HG03108 (cell line): ENCODE results near the gene MYL2.

Experiments
- ATAC-seq: cut with Tn5 transposase; IDR thresholded peaks from one replicate; pipeline ENCODE4 v1.9.1; 2021; ENCODE audit warnings: moderate library complexity; ENCODE audit not compliant: unreplicated experiment

Gene MYL2

DNA sequence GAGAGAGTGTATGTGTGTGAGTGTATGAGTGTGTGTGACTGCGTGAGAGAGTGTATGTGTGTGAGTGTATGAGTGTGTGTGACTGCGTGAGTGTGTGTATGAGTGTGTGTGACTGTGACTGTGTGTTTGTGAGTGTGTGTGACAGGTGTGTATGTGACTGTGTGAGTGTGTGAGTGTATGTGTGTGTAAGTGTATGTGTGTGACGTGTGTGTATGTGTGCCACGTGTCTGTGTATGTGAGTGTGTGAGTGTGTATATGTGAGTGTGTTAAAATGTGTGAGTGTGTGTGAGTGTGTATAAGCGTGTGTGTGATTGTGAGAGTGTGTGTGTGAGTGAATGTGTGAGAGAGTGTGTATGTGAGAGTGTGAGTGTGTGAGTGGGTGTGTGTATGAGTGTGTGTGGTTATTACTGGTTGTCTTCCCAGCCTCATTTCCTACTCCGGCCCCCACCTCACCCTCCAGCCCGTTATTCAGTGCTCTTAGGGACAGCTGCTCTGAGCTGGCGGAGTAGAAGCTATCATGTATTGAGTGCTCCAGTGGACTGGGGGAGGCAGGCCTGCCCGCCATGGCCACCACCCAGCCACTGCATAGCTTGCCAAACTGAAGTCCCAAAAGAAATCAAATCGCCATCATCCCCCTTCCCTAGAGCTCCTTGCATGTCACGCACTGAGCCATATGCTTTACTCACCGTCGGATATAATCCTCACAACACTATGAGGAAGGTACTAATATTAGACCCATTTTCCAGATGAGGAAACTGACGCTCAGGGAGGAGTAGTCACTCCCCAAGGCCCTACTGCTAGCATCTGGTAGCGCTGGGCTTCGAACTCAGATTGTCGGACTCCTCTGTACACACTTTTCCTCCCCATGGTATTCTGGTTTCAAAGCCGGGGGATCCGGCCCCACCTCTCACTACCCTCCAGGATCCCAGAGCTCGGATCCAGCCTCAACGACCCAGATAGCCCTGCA, 10.3 kb upstream of the MYL2 start:
- no peak for ATAC-seq

DNA sequence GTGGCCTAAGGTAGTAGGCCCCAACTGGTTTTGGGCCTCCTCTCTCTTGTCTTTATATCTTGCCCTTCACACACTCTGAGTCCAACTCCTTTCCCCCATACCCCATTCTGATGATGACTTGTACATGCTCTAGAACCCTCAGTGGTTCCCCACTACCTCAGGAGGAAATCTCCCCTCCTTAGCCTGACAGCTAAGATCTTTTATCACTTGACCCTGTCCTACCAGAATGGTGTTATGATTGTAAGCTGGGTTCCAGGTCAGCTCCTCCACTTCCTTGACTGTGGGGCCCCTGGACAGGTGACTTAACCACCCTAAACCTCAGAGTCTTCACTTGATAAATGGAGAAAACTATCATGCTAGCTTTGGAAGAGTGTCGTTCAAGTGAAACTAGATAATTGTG, 9.4 kb upstream of the MYL2 start:
- ATAC-seq: no peak

DNA sequence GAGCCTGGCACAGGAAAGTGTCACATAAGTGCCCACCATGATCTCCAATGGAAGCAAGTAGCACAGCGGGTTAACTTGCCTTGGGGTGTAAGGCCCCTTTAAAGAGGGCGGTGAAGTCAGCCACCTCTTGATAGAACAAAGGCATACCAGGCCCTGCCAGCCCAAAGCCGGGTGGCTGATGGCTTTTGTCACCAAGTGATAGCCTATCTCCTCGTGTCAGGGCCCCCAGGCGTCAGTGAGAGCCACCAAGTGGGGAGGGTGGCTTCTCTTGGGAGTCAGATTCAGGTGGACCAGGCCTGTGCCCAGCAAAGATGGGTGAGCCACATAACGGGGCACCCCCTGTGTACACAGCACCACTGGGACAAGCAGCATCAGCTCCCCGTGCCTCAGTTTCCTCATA, 8.3 kb upstream of the MYL2 start:
- ATAC-seq: no peak

DNA sequence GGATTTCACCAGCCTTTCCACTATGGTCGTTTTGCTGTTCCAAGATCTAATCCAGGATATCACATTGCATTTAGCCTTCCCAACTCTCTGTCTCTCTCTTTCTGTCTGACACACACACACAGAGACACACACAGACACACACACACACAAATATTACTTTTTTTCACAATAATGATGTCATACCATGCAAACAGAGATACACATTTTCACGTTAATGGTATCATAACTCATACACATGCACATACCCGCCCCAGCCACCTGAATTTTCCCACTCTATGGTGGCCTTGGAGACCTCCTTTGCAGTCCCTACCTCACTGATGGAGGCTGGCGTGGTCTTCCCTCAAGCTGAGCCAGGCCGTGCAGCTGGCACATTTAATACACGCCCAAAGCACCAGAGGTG, 7.2 kb upstream of the MYL2 start:
- ATAC-seq: no peak

DNA sequence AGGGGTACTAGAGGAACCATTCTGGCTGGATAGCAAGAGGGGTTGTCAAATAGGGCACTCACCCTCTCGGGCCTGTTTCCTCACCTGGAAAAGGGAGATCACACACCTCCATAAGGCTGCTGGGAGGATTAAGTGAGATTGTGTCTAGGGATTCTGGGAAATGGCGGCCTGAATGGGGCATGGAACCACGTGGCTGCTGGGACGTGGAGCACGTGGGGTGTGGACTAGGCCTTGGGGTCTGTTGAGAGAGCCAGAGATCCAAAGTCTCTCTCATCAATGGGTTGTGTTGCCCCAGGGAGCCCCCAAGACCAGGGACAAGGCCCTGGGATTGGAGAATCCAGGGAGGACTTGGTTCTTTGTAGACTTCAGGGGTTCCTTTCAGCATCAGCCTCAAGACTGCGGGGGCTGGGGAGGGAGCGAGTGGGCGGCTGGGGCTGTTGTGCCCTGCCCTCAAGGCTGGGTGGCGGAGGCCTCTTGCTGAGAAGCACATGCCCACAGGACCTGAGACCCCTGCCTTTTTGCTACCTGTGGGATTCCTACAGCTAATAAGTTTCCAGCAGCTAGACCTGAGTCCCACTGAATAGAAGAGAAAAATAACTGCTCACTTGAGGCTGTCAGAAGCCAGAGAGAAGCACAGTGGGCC, 3.4 kb upstream of the MYL2 start:
- ATAC-seq: no peak

DNA sequence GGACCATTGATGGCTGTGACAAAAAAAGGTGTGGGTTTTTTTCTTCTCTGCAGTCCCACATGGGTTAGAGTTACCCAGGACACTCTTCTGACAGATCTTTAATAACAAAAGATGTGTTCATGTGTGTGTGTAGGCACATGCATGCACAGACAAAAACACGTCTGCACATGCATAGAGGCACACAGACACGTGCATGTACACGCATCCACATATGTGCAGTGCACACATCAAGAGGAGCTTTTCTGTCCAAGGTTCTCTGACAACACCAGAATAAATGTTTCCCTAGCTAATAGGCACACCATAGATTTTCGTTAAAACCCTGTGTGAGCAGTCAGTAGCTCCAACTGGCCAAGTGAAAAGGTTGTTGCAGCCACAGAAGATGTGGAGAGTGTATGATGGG, 2.8 kb upstream of the MYL2 start:
- ATAC-seq: no peak

DNA sequence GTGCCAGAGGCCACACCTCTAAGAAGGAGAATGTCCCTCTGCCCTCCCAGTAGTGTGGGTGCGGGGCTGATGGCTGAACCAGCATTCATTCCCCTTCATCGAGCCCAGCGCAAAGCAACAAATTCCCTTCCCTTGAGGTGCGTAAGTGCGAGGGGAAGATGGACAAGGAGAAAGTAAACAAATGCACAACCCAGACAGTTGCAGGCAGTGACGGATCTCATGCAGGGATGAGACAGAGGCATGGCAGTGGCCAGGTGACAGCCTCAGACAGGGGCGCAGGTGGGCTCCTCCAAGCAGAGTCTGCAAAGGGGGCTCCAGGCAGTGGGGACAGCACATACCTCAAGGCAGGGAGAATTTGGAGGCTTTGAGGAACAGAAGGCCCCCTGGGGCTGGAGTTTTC, 2.3 kb upstream of the MYL2 start:
- ATAC-seq: no peak

DNA sequence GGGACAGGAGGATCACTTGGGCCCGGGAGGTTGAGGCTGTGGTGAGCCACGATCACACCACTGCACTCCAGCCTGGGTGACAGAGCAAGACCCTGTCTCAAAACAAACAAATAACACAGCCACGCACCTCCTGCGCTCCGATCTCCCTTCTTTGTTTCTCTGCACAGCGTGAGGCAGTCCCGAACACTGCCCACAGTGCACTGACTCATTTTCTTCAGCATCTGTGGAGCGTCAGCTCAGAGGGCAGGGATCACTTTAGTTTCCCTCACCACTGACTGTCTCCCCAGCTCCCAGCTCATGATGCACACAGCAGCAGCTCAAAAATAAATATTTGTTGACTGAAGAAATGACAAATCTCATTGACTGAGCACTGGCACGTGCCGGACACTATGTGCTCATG, 883 bp upstream of the MYL2 start:
- ATAC-seq: no peak

DNA sequence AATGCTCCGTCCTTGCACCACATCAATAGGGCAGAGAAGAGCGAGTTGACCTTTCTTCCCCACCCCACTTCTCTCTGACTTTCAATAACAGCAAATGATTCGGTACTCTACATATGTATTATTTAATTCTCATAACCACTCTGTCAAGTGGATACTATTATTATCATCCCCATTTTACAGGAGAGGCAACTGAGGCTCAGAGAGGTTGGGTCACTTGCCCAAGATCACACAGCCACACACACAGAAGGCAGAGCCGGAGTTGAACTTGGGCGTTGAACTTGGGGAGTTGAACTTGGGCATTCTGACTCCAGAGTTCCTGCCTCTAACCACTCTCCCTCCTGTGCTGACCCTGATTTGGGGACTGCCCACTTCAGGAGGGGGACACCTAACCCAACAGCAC, 659 bp downstream of the MYL2 start:
- no peak for ATAC-seq

DNA sequence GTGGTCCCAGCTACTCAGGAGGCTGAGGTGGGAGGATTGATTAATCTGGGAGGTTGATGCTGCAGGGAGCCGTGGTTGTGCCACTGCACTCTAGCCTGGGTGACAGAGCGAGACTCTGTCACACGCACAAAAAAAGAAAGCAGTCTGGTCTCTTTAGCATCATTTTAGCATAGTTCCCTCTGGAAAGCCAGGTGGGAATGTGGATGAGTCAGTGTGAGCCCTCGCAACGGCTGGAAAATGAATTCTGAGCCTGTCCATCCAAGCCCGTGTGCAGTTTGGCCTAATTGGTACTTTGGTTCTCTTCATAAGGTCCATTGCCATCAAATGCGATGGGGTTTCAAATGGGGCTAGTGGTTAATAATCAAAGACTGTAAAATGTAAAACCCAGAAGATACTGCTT, 2.4 kb downstream of the MYL2 start:
- no peak for ATAC-seq

DNA sequence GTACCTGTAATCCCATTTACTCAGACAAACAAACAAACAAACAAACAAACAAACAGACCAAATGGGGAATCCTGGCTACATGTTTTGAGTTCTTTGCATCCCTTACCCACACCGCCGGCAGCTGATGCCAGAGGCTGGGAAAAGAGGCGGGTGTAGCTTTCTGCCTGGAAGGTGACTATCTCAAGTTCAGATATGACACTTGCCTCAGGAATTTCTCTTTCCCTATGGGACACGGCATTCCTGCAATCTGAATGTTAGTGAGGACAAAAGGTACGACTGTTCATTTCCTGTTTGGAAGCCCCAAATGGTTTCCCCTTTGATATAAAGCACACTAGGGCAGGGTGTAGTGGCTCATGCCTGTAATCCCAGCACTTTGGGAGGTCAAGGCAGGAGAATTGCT, 2.9 kb downstream of the MYL2 start:
- ATAC-seq: no peak

DNA sequence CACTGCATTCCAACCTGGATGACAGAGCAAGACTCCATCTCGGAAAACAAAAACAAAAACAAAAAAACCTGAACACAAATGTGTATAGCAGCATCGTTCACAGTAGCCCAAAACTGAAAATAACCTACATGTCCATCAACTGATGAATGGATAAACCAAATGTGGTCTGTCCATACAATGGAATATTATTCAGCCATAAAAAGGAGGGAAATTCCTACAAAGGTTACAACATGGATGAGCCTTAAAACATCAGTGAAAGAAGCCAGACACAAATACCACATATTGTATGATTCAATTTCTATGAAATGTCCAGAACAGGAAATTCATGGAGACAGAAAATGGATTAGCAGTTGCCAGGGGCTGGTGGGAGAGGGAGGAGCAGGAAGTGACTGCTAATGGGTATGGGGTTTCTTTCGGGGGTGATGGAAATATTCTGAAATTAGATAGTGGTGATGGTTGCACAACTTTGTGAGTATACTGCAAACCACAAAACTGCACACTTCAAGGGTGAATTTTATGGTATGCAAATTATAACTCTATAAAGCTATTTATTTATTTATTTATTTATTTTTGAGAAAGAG, 4.0 kb downstream of the MYL2 start:
- no peak for ATAC-seq

DNA sequence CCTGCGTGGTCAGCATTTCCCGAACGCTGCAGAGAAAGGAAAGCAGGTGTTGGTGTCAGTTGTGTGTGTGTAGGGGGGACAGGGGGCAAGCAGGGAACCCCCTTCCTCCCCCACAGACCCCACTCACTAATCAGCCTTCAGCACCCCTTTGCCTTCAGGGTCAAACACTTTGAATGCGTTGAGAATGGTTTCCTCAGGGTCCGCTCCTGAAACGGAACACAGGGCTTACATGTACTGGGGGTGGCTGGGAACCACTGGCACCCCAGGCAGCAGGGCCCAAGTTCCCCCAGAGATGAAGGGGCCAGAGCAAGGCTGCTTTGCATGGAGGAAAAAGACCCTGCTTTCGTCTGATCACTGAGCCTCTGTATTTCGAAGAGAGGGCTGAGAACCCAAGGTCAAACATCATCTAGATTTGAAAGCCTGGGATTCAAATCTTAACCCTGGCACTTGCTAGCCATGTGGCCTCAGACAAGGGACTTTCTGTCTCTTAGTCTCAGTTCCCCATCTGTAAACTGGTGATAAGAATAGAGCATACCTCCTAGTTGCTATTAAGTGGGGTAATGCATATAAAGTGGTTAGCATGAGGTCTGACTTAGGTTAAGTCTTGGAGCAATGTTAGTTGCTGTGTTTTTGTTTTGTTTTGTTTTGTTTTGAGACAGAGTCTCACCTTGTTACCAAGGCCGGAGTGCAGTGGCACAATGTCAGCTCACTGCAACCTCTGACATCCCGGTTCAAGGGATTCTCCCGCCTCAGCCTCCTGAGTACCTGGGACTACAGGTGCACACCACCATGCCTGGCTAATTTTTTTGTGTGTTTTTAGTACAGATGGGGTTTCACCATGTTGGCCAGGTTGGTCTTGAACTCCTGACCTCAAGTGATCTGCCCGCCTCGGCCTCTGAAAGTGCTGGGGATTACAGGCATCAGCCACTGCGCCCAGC, 7.0 kb downstream of the MYL2 start:
- peak; percentile 97 for ATAC-seq

DNA sequence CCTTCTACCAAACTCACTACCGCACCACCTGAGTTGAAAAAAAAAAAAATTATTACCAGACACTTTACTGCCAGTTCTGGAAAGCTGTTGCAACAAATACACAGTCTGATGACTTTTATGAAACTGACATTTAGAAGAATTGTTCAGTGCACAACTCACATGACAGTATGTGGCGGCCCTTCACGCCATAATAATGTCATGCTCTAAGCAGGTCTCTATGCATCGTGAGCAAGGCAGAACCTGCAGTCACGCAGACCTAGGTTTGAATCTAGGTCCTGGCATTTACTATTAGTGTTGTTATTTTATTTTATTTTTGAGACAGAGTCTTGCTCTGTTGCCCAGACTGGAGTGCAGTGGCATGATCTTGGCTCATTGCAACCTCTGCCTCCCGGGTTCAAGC, 8.1 kb downstream of the MYL2 start:
- ATAC-seq: no peak

DNA sequence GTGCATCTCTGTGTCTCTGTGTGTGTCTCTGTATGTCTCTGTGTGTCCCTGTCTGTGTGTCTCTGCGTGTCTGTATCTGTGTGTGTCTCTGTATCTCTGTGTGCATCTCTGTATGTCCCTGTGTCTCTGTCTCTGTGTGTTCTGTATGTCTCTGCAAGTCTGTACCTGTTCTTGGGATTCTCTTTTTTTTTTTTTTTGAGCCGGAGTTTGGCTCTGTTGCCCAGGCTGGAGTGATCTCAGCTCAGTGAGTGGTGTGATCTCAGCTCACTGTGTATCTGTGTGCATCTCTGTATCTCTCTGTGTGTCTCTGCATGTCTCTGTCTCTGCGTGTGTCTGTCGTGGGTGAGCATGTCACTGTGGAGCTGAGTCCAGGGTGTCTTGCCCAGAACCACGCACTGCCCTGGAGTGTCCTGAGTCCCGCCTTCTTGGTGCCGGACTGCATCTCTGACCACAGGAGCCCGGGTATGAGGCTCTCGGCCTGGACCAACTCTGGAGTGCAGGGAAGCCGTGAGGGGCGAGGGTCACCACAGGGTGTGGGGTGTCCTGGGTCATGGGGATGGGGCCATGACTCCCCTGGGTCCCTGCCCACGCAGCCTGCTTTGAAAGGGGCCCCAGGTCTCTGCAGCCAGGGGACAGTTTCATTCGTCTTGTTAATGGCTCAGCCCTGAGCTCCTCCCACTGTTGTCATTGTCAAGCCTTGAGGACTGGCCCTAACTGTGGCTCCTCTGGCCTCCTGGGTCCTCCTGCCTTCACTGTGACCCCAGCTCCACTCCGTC, 11.8 kb downstream of the MYL2 start:
- no peak for ATAC-seq

DNA sequence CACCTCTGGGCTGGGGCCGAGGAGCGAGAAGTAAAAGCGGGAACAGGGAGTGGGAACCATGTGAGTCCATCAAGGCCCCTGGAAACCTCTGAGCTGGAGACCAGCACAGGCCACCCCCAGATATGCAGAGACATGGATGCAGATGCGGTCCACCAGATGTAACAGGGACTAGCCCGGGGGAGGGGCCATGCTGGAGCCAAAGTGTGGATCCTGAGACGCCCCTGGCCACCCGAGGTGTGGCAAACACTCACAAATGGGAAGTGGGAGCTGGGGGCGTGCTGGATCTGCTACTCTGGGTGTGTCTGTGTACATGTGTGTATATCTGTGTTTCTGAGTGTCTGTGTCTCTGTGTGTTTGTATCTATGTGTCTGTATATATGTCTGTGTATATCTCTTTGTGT, 12.8 kb downstream of the MYL2 start:
- no peak for ATAC-seq

DNA sequence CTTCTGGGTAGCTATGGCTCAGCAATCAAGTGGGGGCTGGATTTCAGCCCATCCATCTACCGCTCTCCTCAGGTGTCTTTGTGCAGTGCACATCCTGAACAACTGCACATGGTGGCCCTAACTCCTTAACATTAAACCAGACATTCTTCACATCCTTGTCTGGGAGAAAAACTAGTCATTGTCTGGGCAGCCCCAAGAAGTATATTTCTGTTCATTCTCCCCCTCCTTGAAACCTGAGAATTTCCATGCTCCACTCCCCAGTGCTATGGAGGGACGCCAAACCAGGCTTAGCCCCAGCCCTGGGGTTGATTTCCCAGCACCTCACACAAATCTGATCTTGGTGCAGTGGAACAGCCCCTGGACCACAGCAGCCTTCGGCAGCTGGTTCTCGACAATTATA, 13.4 kb downstream of the MYL2 start:
- no peak for ATAC-seq

DNA sequence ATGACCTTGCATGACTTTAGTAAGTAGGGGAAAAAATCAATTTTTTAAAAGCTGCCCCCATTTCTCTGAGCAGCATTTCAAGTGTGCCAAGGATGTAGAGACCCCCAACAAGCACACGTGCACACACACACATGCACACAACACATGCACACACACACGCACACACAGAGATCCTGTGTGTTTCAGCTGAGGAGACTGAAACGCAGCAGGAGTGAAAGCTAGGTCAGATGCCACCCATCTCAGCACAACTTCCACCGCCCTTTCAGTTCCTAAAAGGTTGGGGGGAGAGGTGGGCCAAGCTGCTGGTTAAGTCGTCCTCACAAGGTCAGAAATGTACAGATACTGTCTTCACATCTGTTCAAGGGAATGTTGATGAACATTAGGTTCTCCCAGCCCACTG, 13.9 kb downstream of the MYL2 start:
- ATAC-seq: no peak

DNA sequence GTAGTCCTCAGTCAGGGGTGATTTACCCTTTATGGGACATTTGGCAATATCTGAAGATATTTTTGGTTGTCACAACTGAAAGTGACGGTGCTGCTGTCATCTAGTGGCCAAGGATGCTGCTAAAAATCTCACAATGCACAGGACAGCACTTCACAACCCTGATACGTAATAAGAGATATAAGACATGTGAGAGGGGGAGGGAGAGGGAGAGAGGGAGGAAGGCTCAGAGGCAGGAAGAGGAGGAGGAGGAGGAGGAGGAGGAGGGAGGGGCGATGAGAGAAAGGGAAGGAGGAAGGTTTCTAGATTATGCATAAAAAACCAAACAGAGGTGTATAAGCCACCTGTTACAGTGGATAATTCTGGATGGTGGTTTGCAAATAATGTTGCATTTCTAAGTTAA, 14.3 kb downstream of the MYL2 start:
- ATAC-seq: no peak

DNA sequence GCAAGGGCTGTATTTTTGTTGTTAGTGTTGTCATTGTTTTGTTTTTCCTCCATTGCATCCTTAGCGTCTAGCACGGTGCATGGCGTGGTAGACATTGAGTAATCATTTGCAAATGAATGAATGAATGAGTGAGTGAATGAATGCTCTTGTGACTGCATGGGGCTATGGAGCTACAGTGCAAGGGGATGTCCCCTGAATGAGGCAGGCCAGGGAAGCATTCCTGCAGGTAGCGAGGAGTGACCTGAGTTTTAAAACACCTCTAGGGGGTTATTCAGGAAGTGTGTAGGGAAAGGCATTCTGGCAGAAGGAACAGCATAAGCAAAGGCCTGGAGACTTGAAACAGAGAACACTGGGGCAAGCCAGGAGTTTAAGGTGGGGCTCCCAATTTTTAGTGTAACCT, 16.9 kb downstream of the MYL2 start:
- no peak for ATAC-seq
